Activated naive CD8-positive, alpha-beta T cell treated with anti-CD3 and anti-CD28 coated beads for 36 hours (primary cell): ENCODE measurements around the gene CADM1. TPM values are rescaled to one million over a fixed set of nuclear protein-coding genes. Genes with fewer than 3 reads are reported as not detected.

Source experiments
- DNase-seq: peaks from one replicate; pipeline ENCODE4 v3.0.0; 2021
- H3K27ac Mint-ChIP-seq: one replicate; pipeline ENCODE4 v1.8.0; 2022; ENCODE audit warnings: mild to moderate bottlenecking, moderate library complexity, mixed read lengths
- H3K27me3 Mint-ChIP-seq: one replicate; pipeline ENCODE4 v1.8.0; 2022; ENCODE audit warnings: mild to moderate bottlenecking, mixed read lengths
- H3K36me3 Mint-ChIP-seq: one replicate; pipeline ENCODE4 v1.8.0; 2021; ENCODE audit warnings: mild to moderate bottlenecking, mixed read lengths
- H3K4me1 Mint-ChIP-seq: one replicate; pipeline ENCODE4 v1.8.0; 2021; ENCODE audit warnings: mixed read lengths
- H3K4me3 Mint-ChIP-seq: one replicate; pipeline ENCODE4 v1.8.0; 2022; ENCODE audit warnings: mild to moderate bottlenecking, moderate library complexity, mixed read lengths
- H3K9me3 Mint-ChIP-seq: one replicate; pipeline ENCODE4 v1.8.0; 2022; ENCODE audit warnings: mixed read lengths
- total RNA-seq, 2 experiments: library from RNA; stranded (reverse); gene quantifications; one replicate each; pipeline ENCODE4 v1.2.3, GENCODE V29; 2021

CADM1 gene
- total RNA-seq, 2 experiments from 2014 or later = not detected

GRCh38 chr11:115206365-115207022 lies 297.7 kb downstream of the CADM1 start:
- Mint-ChIP-seq H3K4me1 (no peaks in the 10 kb centered on the region), H3K27ac (no peak overlapping the region), H3K36me3 (no peaks in the 10 kb centered on the region), H3K27me3 (no peaks in the 10 kb centered on the region), H3K4me3 (no peak overlapping the region), H3K9me3 (no peaks in the 10 kb centered on the region)
- DNase-seq = no peak

- no peaks in the 10 kb centered on the region for H3K4me1 Mint-ChIP-seq
- H3K27me3 Mint-ChIP-seq = no peaks in the 10 kb centered on the region
- H3K27ac Mint-ChIP-seq = no peak overlapping the region
- H3K9me3 Mint-ChIP-seq = no peaks in the 10 kb centered on the region
- H3K4me3 Mint-ChIP-seq = no peak overlapping the region
- no peaks in the 10 kb centered on the region for H3K36me3 Mint-ChIP-seq
- DNase-seq = no peak
These were observed 301.2 kb downstream of the CADM1 start for GRCh38 chr11:115202900-115203552.

- no peaks in the 10 kb centered on the region for H3K27me3 Mint-ChIP-seq
These were observed 302.1 kb downstream of the CADM1 start for GRCh38 chr11:115202074-115202473.

GRCh38 chr11:115201111-115201792 lies 303.0 kb downstream of the CADM1 start:
- Mint-ChIP-seq H3K27ac (no peak overlapping the region), H3K4me1 (no peaks in the 10 kb centered on the region), H3K27me3 (no peaks in the 10 kb centered on the region), H3K4me3 (no peak overlapping the region), H3K36me3 (no peaks in the 10 kb centered on the region), H3K9me3 (no peaks in the 10 kb centered on the region)
- no peak for DNase-seq

More at GRCh38 chr11:115202074-115202473, 302.1 kb downstream of the CADM1 start:
- Mint-ChIP-seq H3K4me3 (no peak overlapping the region), H3K27ac (no peak overlapping the region), H3K9me3 (no peaks in the 10 kb centered on the region), H3K4me1 (no peaks in the 10 kb centered on the region), H3K36me3 (no peaks in the 10 kb centered on the region)
- no peak for DNase-seq

GRCh38 chr11:115199481-115200069 lies 304.6 kb downstream of the CADM1 start:
- Mint-ChIP-seq H3K4me3 (no peak overlapping the region), H3K4me1 (no peaks in the 10 kb centered on the region), H3K27me3 (no peaks in the 10 kb centered on the region), H3K27ac (no peak overlapping the region), H3K9me3 (no peaks in the 10 kb centered on the region), H3K36me3 (no peaks in the 10 kb centered on the region)
- DNase-seq = no peak

GRCh38 chr11:115198321-115198741 lies 305.9 kb downstream of the CADM1 start:
- no peak overlapping the region for H3K27ac Mint-ChIP-seq
- H3K4me1 Mint-ChIP-seq = no peaks in the 10 kb centered on the region
- H3K27me3 Mint-ChIP-seq = no peaks in the 10 kb centered on the region
- H3K9me3 Mint-ChIP-seq = no peaks in the 10 kb centered on the region
- H3K4me3 Mint-ChIP-seq = no peak overlapping the region
- no peak for DNase-seq
- H3K36me3 Mint-ChIP-seq = no peaks in the 10 kb centered on the region

- H3K27me3 Mint-ChIP-seq = no peaks in the 10 kb centered on the region
- H3K36me3 Mint-ChIP-seq = no peaks in the 10 kb centered on the region
- H3K9me3 Mint-ChIP-seq = no peaks in the 10 kb centered on the region
- H3K4me3 Mint-ChIP-seq = no peak overlapping the region
- DNase-seq = no peak
- H3K27ac Mint-ChIP-seq = no peak overlapping the region
- H3K4me1 Mint-ChIP-seq = no peaks in the 10 kb centered on the region
These were observed 306.8 kb downstream of the CADM1 start for GRCh38 chr11:115197433-115197832.

- Mint-ChIP-seq H3K27ac (no peak overlapping the region), H3K9me3 (no peaks in the 10 kb centered on the region), H3K4me3 (no peak overlapping the region), H3K27me3 (no peaks in the 10 kb centered on the region), H3K4me1 (no peaks in the 10 kb centered on the region), H3K36me3 (no peaks in the 10 kb centered on the region)
- DNase-seq = no peak
These were observed 307.2 kb downstream of the CADM1 start for GRCh38 chr11:115197031-115197430.

- no peaks in the 10 kb centered on the region for H3K4me1 Mint-ChIP-seq
- no peaks in the 10 kb centered on the region for H3K27me3 Mint-ChIP-seq
- H3K36me3 Mint-ChIP-seq = no peaks in the 10 kb centered on the region
- H3K9me3 Mint-ChIP-seq = no peaks in the 10 kb centered on the region
- no peak overlapping the region for H3K27ac Mint-ChIP-seq
- no peak for DNase-seq
- H3K4me3 Mint-ChIP-seq = no peak overlapping the region
These were observed 309.5 kb downstream of the CADM1 start for GRCh38 chr11:115194802-115195110.

GRCh38 chr11:115193914-115194801 lies 310.1 kb downstream of the CADM1 start:
- H3K9me3 Mint-ChIP-seq = no peaks in the 10 kb centered on the region
- DNase-seq = no peak
- H3K4me3 Mint-ChIP-seq = no peak overlapping the region
- no peak overlapping the region for H3K27ac Mint-ChIP-seq
- no peaks in the 10 kb centered on the region for H3K27me3 Mint-ChIP-seq
- H3K36me3 Mint-ChIP-seq = no peaks in the 10 kb centered on the region
- no peaks in the 10 kb centered on the region for H3K4me1 Mint-ChIP-seq

GRCh38 chr11:115191761-115192160 lies 312.5 kb downstream of the CADM1 start:
- no peak overlapping the region for H3K27ac Mint-ChIP-seq
- H3K36me3 Mint-ChIP-seq = no peaks in the 10 kb centered on the region
- no peaks in the 10 kb centered on the region for H3K27me3 Mint-ChIP-seq
- H3K4me1 Mint-ChIP-seq = no peaks in the 10 kb centered on the region
- no peak overlapping the region for H3K4me3 Mint-ChIP-seq
- no peaks in the 10 kb centered on the region for H3K9me3 Mint-ChIP-seq
- DNase-seq = no peak

- Mint-ChIP-seq H3K27me3 (no peaks in the 10 kb centered on the region), H3K9me3 (no peaks in the 10 kb centered on the region), H3K4me3 (no peak overlapping the region), H3K36me3 (no peaks in the 10 kb centered on the region), H3K4me1 (no peaks in the 10 kb centered on the region), H3K27ac (no peak overlapping the region)
- no peak for DNase-seq
These were observed 314.0 kb downstream of the CADM1 start for GRCh38 chr11:115190196-115190595.

- DNase-seq = no peak
- no peaks in the 10 kb centered on the region for H3K27me3 Mint-ChIP-seq
- H3K27ac Mint-ChIP-seq = no peak overlapping the region
- no peaks in the 10 kb centered on the region for H3K36me3 Mint-ChIP-seq
- H3K4me3 Mint-ChIP-seq = no peak overlapping the region
- no peaks in the 10 kb centered on the region for H3K9me3 Mint-ChIP-seq
- H3K4me1 Mint-ChIP-seq = no peaks in the 10 kb centered on the region
These were observed 315.3 kb downstream of the CADM1 start for GRCh38 chr11:115188898-115189278.

- DNase-seq = no peak
- H3K4me1 Mint-ChIP-seq = no peaks in the 10 kb centered on the region
- no peaks in the 10 kb centered on the region for H3K27me3 Mint-ChIP-seq
- no peaks in the 10 kb centered on the region for H3K36me3 Mint-ChIP-seq
- H3K9me3 Mint-ChIP-seq = no peaks in the 10 kb centered on the region
- H3K27ac Mint-ChIP-seq = no peak overlapping the region
- no peak overlapping the region for H3K4me3 Mint-ChIP-seq
These were observed 315.9 kb downstream of the CADM1 start for GRCh38 chr11:115188188-115188897.
